CD4-positive, alpha-beta T cell treated with Interleukin-1 beta for 1 hour (primary cell): Measurements from ENCODE around the gene TRAF2.
"Not testable (repeated sequence)": the region's sequence is repeated elsewhere in the genome, so short reads cannot be mapped to it uniquely, and the experiment has no call there.

Source experiments
- DNase-seq, 2 donors: peaks; one replicate each; pipeline ENCODE4 v3.0.0-alpha.2; 2020 to 2022

The TRAF2 gene

DNA sequence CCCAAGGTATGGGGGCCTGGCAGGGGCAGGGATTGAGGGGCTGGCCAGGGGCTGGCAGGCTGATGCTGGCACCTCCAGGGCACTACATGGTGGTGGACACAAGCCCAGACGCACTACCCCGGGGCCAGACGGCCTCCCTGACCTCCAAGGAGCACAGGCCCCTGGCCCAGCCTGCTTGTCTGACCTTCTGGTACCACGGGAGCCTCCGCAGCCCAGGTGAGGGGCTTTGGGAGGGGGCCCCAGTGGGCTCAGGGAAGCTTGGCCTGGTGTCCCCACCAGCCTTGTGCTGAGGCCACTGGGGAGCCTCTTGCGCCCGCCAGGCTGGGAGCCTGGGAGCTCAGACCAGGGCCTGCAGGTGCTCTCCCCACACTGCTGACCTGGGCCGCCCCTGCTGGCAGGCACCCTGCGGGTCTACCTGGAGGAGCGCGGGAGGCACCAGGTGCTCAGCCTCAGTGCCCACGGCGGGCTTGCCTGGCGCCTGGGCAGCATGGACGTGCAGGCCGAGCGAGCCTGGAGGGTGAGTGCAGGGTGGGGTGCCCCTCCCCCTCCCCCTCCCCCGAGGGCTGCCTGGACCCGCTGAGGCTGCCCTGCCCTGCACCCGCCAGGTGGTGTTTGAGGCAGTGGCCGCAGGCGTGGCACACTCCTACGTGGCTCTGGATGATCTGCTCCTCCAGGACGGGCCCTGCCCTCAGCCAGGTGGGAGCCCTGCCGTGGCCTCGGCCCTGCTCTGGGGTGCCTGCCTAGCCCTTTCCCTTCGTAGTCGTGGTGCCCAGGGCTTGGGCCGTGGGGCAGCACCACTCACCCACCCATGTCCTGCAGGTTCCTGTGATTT is 28.5 kb upstream of the TRAF2 start:
- no peak for DNase-seq

DNA sequence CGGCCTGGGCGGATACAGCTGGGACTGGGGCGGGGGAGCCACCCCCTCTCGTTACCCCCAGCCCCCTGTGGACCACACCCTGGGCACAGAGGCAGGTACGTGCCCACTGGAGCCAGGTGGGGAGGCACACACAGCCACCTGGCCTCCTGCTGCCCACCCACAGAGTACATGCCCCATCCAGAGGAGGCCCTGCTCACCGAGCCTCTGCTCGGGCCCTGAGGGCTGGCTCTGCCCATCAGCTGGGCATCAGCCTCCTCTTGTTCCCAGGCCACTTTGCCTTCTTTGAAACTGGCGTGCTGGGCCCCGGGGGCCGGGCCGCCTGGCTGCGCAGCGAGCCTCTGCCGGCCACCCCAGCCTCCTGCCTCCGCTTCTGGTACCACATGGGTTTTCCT is 27.9 kb upstream of the TRAF2 start:
- DNase-seq = no peak

DNA sequence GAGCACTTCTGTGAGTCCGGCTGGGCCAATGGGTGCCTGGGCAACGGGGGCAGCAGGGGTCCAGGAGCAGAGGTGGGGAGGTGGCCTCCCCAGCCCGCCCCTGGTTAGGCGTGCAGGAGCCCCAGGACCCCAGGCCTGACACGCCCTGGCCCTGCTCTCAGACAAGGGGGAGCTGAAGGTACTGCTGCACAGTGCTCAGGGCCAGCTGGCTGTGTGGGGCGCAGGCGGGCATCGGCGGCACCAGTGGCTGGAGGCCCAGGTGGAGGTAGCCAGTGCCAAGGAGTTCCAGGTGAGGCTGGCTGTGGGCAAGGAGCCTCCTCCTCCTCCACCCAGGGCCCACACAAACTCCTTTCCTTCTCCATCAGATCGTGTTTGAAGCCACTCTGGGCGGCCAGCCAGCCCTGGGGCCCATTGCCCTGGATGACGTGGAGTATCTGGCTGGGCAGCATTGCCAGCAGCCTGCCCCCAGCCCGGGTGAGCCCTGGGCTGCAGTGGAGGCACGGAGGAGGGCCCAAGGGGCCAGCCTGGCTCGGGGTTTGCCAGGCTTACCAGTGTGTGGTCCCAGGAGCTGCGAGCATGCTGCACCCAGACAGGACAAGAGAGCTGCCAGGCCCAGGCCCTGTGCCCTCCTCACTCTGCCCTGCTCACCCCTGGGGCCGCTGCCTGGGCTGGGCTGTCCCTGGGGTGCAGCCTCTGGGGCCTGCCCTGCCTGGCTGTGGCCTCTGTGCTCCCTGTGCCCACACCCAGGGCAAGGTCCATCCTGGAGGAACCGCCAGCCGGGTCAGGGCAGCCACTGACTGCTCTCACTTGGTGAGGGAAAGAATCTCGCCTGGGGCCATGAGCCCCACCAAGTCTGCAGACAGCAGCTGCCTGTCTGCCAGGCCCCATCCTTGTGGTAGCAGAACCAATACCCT is 27.2 kb upstream of the TRAF2 start:
- DNase-seq = no peak

DNA sequence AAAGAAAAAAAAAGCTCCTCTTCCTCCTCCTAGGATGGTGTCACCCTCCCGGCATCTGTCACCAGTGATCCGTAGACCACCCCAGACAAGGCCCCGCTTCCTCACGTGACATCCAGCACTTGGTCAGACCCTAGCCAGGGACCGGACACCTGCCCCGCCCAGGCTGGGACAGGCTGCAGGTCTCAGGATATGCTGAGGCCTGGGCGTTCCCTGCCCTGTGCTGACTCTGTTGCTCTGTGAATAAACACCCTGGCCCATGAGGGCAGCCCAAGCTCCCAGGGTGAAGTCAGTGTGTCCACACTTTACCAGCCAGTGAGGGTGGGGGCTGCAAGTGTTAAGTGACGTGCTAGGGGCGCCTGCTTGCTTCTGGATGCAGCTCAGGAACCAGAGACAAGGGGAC is 25.8 kb upstream of the TRAF2 start:
- DNase-seq = no peak

DNA sequence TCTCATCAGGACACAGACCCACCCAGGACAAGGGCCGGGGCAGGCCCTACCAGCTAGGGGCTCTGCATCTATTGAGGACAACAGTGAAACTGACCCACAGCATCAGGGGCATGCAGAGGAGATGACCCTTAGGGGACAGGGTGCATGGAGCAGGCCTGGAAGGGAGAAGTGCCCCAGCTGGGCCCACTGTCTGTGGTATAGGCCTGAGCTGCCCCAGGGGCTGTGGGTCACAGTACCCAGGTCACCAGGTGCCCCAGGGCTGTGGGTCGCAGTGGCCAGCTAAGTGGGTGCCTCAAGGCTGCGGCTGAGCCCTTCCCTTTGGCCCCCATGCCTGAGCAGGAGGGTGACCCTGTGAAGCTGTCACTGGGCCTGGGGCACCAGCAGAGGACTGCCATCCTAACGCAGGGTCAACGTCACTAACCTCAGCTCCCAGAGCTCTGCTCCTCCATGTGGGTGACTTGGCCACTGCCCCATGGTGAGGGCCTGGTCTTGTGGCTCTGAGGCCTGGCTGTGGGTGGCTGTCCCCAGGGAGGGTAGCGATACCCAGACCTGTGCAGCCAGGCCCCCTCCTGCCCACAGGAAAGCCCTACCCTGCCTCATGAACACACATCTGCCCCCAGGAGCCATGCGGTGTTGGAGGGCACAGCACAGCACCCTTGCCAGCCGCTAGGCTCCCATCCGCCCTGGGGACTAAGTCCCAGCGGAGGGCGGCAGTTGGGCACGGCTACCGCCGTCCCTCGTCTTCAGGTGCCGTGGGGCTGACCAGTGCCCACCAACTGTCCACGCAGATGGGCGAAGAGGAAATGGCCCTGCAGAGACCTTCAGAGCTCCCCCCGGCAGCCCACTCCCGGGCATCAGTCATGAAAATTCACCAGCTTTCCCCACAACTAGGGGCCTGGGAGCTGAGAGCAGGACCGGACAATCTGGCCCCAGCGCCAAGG is 25.1 kb upstream of the TRAF2 start:
- no peak for DNase-seq

DNA sequence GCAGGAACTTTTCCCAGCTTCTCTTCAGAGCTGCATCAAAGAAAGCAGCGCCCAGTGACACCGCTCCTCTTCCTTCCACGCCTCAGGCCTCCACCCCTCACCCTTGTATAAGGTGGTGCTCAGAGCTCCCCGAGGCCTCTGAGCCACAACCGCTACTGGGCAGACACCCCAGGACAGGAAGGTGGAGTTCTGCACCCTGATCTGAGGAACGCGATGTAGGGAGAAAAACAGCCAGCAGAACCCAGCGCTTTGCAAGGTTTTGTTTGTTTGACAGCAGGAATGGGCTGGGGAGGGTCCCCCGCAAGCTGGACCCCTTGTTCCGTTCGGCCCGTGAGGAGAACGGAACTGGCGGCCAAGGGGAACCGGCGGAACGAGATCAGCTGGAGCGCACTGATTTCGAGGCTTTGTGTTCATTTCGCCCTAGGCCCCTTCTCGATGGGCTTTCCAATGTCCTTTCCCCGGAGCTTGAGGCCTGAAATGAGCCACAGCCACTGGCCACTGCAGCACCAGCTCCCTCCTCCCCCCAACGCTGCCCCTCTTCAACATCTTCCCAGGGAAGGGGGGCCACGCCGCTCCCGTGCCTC is 24.4 kb upstream of the TRAF2 start:
- no peak for DNase-seq

DNA sequence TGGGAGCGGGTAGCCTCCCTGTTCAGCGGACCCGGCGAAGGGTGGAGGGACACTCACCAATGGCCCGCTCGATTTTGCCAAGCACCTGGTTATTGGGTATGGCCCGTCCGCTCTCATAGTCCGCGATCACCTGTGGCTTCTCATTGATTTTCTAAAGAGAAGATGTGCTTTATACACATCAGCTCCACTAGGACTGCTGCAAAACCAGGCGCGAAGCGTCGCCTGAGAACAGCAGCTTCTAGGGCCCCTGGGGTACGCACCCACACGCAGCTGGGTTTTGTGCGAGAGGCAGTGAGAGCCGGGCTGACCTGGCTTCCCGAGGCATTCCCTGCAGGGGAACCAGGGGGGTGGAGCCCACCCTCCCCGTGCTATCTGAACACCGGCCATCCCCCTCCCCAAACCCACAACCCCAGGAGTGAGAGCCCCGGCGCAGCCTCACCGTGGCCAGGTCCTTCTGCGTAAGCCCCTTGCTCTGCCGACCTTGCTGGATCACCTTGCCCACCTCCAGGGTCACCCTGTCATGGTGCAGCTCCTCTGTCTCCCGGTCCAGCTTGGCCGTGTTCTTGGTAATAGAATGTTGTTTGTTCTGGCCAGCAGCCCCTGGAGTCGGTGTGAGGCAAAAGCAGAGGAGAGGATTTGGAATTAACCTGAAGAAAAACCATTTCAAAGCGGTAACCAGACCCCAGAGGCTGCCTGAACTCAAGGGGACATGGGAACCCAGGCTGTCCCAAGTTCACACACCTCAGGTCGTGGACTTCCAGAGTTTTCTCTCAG is 23.3 kb upstream of the TRAF2 start:
- DNase-seq = no peak

DNA sequence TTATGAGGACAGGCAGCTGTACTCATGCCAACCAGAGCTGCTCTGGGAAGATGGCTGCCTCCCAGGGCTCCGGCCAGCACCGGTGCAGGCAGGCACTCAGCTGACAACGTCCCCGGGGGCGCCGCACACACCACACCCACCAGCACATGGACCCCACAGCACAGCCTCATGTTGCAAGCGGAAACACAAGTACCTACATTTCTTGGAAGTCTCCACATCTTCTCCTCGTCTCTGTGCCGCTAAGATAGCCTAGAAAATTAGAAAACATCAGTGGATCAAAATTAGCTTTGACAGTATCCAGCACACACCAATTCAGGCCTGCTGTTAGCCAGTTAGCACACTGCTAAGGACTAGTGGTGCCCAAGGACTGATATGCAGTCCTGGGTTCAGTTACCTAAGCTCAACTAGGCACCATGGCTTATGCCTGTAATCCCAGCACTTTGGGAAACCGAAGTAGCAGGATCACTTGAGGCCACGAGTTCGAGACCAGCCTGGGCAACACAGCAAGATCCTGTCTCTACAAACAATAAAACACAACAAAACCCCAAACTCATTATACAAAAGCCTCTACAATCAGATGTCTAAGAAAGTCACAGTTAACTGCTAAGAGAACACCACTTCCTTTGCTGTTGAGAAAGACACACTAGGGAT is 22.6 kb upstream of the TRAF2 start:
- no peak for DNase-seq

DNA sequence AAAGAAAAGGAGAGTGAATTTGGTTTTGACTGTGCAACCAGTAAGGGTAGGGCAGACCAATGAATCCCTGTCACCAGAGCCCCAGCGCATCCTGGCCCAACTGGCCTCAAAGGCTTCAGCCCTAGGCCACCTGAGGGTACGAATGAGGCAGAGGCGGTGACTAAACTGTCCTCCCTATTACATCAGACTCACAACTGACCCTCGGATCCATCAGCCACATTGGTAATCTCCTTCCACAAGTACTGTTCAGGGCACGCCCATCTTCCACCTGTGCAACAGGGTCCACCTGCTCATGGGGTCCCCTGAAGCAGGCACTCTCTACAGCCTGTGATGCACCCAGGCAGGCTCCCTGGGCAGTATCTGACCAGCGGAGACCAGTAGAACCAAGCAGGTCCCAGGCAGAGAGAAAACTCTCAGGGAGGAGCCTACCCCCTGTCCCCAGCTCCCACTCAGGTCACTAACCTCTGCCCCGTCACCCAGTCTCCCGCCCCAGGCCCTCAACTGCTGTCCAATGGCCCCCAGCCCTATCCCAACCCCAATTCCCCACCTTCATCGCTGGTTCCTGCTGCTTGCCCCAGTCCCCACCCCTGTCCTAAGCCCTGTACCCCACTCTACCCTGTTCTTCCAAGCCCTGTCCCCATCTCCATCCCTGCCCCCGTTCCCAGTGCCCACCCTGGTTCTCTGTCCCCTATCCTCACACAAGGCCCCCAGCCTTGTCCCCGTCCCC is 21.1 kb upstream of the TRAF2 start:
- no peak for DNase-seq

DNA sequence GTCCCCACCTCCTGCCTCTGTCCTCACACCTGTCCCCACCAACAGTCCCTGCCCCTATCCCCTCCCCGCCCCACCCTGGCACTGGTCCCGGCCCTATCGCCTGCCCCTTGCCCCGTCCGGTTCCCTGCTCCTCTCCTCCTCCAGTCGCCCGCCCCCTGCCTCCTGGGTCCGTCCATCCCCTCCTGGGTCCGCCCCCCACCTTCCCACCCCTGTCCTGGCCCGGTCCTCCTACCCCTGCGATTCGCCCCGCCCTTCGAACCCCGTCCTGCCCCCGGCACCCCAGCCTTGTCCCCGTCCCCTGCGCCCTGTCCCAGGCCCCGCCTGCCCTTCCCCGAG is 20.6 kb upstream of the TRAF2 start:
- DNase-seq = no peak

DNA sequence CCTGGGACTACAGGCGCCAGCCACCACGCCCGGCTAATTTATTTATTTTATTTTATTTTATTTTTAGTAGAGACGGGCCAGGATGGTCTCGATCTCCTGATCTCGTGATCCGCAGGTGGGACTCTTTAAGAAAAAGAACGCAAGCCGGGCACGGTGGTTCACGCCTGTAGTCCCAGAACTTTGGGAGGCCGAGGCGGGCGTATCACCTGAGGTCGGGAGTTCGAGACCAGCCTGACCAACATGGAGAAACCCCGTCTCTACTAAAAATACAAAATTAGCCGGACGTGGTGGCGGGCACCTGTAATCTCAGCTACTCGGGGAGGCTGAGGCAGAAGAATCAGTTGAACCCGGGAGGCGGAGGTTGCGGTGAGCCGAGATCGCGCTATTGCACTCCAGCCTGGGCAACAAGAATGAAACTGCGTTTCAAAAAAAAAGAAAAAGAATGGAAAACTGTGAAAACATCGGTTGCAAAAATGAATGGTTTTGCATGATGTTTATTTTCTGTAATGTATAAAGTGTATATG is 19.4 kb upstream of the TRAF2 start:
- DNase-seq = not testable (repeated sequence)

DNA sequence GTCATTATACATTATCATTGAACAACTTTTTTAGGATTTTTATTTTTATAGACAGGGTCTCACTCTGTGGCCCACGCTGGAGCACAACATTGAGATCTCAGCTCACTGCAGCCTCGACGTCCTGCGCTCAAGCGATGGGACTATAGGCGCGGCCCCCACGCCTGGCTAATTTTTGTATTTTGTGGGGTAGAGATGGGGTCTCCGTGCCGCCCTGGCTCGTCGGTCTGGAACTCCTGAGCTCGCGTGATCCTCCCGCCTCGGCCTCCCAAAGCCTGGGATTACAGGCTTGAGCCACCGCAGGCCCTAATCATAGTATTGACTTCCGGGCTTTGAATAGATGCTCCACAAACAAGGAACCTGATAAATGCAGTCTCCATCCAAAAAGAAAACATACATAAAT is 18.8 kb upstream of the TRAF2 start:
- no peak for DNase-seq

DNA sequence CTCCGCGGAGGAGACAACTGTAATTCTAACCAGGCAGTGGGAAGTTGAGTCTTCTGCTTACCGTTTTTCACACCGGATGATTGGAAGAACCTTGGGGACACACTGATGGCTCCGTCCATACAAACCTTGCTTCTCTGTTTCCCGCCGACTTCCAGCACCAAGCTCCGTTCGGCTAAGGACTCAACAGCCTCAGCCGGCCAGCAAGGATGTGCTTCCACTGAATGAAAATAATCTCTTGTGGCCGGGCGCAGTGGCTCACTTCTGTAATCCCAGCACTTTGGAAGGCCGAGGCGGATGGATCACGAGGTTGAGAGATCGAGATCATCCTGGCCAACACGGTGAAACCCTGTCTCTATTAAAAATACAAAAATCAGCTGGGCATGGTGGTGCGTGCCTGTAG is 18.4 kb upstream of the TRAF2 start:
- DNase-seq = no peak

DNA sequence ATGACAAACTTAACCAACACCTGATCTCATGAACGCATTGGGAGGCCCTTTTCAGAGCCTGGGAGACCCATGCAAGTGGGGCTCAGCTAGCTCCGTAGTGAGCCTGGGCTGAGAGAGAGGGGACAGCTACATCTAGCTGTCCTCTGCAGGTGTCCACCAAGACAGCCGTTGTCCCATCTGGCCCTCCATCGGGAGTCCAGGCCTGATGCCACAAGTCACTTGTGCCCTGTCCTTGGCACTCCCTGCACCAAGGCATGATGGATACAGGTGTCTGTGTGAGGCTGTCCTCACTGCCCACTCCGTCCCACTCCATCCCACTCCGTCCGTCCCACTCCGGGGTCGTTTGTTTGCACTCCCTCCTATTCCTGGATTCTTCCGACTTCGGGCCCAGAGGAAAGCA is 17.7 kb upstream of the TRAF2 start:
- no peak for DNase-seq

DNA sequence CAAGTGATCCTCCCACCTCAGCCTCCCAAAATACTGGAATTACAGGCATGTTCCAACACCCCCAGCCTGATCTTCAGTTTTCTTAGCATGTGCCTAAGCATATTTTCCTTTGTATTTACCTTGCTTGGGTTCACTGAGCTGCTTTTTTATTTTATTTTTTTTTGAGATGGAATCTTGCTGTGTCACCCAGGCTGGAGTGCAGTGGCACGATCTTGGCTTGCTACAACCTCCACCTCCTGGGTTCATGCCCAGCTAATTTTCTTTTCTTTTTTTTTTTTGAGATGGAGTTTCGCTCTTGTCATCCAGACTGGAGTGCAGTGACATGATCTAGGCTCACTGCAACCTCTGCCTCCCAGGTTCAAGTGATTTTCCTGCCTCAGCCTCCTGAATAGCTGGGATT is 16.7 kb upstream of the TRAF2 start:
- not testable (repeated sequence) for DNase-seq

DNA sequence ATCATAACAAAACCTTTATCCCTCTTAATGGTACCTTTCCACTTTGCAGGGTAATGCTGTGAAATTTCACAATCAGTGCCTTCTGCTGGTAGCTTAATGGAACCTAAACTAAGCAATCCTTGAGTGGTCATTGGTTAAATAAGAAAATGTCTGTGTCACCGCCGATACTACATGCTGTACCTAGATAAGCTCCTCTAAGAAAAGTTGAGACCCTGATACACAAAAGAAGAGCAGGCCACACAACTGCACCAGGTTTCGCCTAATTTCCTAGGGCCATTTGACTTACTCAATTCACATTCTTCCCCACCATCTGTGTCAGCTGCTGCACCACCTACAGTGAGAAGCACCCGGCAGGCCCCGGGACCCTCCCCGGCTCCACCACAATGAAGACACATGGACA is 11.2 kb upstream of the TRAF2 start:
- no peak for DNase-seq

DNA sequence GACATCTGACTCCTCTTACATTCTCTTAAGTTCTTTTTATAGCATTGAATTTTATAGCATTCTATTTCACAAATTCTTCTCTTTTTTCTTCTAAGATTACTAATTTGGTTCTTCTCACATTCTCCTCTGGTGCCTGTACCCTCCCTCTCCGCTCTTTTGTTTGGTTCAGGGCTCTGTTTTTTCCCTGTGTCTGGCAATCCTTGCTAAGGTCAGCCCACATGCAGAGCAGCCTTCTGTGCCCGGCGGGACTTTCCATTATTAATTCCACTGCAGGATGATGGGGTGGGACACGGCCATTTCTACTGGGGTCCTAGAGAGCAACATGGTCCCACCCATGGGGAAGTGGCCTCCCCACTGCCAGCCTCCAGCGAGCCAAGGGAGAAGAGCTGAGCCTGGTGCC is 9.8 kb upstream of the TRAF2 start:
- DNase-seq = no peak

DNA sequence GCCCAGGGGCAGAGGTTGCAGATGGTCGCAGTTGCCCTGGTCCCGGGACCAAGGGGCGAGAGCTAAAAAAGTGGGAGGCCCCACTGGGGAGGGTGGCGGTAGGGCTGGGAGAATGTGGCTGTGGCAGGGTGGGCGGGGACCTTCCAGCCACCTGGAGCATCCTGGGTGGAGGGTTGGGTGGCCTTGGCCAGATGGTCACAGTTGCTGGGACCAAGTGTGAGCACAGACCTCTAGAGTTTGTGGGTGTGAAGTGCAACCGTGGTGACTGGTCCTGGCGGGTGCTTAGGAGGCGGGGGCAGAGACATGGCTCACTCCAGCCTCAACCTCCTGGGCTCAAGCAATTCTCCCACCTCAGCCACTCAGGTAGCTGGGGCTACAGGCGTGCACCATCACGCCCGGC is 5.7 kb upstream of the TRAF2 start:
- no peak for DNase-seq

DNA sequence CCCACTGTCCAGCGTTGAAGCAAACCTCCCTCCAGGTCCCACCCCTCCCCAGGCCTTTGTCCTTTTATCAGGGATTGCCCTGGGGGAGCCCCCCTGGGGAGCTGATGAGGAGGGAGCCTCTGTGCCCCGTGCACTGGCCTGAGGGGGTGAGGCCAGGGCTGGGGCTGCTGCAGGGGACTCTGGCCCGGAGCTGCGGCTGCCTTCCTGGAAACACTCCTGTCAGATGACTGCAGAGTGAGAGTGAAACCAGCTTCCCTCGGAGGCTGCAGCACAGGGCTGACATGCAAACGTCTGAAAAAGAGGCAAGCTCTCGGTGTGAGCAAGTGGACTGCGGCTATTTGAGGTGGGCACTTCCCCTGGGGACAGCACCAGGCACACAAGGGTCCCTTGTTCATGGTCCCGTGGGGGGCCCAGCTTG is 4.6 kb upstream of the TRAF2 start:
- DNase-seq = peak in 1 of 2 donors; percentile 29
